HFFc6 (cell line): ENCODE data around the gene DDX17. TPM values are rescaled to one million over a fixed set of nuclear protein-coding genes. Genes with fewer than 3 reads are reported as not detected.

Experiments used
- DNase-seq: peaks from one replicate; pipeline ENCODE4 v3.0.0-alpha.2; 2018
- H3K27ac Mint-ChIP-seq: 2 replicates; pipeline ENCODE4 v1.8.0; 2020; ENCODE audit warnings: mild to moderate bottlenecking, mixed read lengths
- H3K27me3 Mint-ChIP-seq: 2 replicates; pipeline ENCODE4 v1.8.0; 2021; ENCODE audit warnings: mild to moderate bottlenecking, moderate library complexity, mixed read lengths; ENCODE audit not compliant: insufficient read depth
- H3K36me3 Mint-ChIP-seq: 2 replicates; pipeline ENCODE4 v1.8.0; 2021; ENCODE audit warnings: low read depth, mixed read lengths
- H3K4me1 Mint-ChIP-seq: 2 replicates; pipeline ENCODE4 v1.8.0; 2020; ENCODE audit warnings: low read depth, mixed read lengths
- H3K4me3 Mint-ChIP-seq: 2 replicates; pipeline ENCODE4 v1.8.0; 2020; ENCODE audit warnings: mild to moderate bottlenecking, moderate library complexity, mixed read lengths
- H3K9me3 Mint-ChIP-seq: 2 replicates; pipeline ENCODE4 v1.8.0; 2020; ENCODE audit warnings: mild to moderate bottlenecking, mixed read lengths
- total RNA-seq, 6 experiments: library from RNA; stranded (reverse); fragmentation: NEBNext Ultra II Directional; extraction: Animal tissue kit (Norgen Biotek cat#: 25700); gene quantifications; 2 replicates in 1 of 6; 3 replicates in 5 of 6; pipeline ENCODE4 v1.2.3, GENCODE V29; 2021
- TF ChIP-seq, protein P1 (sequence below): fragments of 200-600 bp; sonication (generic); IDR thresholded peaks from 2 replicates; pipeline ENCODE4 v1.5.0; 2021; ENCODE audit warnings: antibody characterized with exemption, mild to moderate bottlenecking

DDX17 gene
- total RNA-seq, 6 experiments from 2014 or later, result 211 to 246 (median 220) TPM

DNA sequence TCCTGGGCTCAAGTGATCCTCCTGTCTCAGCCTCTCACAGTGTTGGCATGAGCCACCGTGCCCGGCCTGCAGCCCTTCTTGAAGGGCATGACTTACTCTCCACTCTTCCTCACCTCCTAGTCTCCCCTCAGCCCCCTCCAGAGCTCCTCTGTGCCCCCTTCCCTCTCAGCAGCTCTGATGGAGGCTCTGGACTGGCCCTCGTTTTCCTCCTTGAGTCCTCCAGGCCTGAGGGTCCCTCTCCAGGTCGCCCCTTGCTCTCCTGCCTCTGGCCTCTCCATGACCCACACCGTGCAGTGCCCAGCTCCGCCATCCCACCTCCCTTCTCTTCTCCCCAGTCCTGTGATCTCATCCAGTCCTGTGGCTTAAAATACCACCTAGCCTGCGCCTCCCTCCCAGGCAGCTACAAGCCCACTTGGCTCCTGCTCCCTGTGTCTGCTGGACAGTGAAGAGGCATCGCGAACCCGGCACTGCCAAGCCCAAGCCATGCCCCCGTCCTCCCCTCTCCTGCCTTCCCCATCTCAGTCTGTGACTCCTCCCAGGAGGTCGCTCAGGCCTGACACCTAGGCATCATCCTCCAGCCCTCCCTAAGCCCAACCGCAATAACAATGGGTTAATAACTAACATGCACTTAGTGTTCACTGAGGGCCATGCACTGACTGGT, 63.0 kb downstream of the DDX17 start:
- H3K36me3 Mint-ChIP-seq, result no peaks in the 10 kb centered on the region
- no peaks in the 10 kb centered on the region for H3K9me3 Mint-ChIP-seq
- H3K27ac Mint-ChIP-seq, result no peak overlapping the region
- TF ChIP-seq, protein P1, sequence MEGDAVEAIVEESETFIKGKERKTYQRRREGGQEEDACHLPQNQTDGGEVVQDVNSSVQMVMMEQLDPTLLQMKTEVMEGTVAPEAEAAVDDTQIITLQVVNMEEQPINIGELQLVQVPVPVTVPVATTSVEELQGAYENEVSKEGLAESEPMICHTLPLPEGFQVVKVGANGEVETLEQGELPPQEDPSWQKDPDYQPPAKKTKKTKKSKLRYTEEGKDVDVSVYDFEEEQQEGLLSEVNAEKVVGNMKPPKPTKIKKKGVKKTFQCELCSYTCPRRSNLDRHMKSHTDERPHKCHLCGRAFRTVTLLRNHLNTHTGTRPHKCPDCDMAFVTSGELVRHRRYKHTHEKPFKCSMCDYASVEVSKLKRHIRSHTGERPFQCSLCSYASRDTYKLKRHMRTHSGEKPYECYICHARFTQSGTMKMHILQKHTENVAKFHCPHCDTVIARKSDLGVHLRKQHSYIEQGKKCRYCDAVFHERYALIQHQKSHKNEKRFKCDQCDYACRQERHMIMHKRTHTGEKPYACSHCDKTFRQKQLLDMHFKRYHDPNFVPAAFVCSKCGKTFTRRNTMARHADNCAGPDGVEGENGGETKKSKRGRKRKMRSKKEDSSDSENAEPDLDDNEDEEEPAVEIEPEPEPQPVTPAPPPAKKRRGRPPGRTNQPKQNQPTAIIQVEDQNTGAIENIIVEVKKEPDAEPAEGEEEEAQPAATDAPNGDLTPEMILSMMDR, result no peak
- no peak overlapping the region for H3K4me3 Mint-ChIP-seq
- peaks cover 44% of the 10 kb centered on the region for H3K27me3 Mint-ChIP-seq
- no peaks in the 10 kb centered on the region for H3K4me1 Mint-ChIP-seq
- DNase-seq, result no peak

DNA sequence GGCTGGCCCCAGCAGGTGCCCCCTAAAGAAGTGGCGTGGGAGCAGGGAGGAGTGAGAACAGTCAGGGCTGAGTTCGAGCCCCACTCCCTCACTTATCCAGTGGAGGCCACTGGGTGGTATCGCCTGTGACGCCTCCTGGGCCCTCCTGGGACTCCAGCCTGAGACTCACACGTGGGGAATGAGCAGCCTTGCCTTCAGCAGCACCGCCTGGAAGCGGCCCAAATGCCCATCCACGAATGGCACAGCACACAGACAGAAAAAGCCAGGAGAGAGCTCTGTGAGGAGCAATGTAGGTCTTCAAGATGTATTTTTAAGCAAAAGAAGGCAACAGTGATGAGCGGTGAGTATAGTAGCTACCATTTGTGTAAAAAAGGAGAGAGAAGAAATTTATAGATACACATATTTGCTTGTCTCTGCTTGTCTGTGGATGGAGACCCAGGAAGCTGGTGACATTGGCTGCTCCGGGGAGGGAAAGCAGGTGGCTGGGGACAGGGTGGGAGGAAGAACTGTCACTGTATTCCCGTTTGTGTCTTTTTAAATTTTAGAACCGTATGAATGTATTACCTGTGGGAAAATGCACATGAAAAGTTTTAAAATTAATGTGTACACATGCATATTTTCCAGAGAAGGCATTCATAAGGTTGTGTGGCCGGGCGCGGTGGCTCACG, 64.4 kb downstream of the DDX17 start:
- H3K27me3 Mint-ChIP-seq, result peaks cover 46% of the 10 kb centered on the region
- no peak overlapping the region for H3K27ac Mint-ChIP-seq
- no peaks in the 10 kb centered on the region for H3K4me1 Mint-ChIP-seq
- no peak overlapping the region for H3K4me3 Mint-ChIP-seq
- no peaks in the 10 kb centered on the region for H3K9me3 Mint-ChIP-seq
- TF ChIP-seq, protein P1, result no peak
- no peak for DNase-seq
- no peaks in the 10 kb centered on the region for H3K36me3 Mint-ChIP-seq

- Mint-ChIP-seq H3K4me1 (no peaks in the 10 kb centered on the region), H3K4me3 (no peak overlapping the region), H3K27ac (no peak overlapping the region), H3K27me3 (peaks cover 41% of the 10 kb centered on the region), H3K9me3 (no peaks in the 10 kb centered on the region), H3K36me3 (no peaks in the 10 kb centered on the region)
- TF ChIP-seq, protein P1, result no peak
- DNase-seq, result no peak
These were observed 65.3 kb downstream of the DDX17 start for GRCh38 chr22:38440747-38441350.

- Mint-ChIP-seq H3K27me3 (peaks cover 16% of the 10 kb centered on the region), H3K4me1 (peaks cover 2% of the 10 kb centered on the region; the same call in 1 of the 2 replicates), H3K36me3 (no peaks in the 10 kb centered on the region), H3K27ac (no peak overlapping the region), H3K9me3 (no peaks in the 10 kb centered on the region), H3K4me3 (no peak overlapping the region)
- TF ChIP-seq, protein P1, result no peak
- DNase-seq, result no peak
These were observed 68.7 kb downstream of the DDX17 start for GRCh38 chr22:38437416-38437815.

DNA sequence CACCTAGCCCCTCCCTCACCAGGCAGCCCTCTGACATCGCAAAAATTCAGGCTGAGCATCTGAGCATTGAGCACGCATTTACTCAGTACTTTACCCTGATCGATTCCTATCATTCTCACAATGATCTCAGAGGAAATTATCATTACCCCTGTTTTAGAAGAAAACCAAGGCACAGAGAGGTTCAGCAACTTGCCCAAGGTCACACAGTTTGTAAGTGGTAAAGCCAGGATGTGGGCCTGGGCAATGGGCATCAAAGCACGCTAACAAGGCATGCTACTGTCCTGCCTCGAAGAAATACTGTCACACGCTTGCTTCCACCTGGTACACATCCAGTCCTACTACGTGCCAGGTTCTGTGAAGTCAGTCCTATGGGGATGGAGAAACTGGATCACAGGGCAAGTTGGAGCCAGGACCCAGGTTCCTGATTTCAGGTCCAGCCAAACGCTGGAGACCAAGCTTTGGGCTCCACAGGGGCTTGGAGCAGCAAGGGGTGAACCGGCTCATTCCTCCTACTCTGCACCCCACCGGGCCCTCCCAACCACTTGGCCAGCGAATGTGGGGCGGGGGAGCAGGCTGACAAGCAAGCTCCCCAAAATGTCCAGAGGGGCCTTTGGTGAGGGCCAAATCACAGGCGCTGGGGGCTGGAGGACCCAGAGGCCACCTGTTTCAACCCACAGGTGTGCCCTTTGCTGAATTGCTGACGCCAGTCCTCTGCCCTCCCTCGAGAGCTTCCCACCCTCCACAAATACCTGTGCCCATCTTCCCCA, 69.3 kb downstream of the DDX17 start:
- TF ChIP-seq, protein P1, result no peak
- H3K9me3 Mint-ChIP-seq, result no peaks in the 10 kb centered on the region
- no peak overlapping the region for H3K27ac Mint-ChIP-seq
- no peak overlapping the region for H3K4me3 Mint-ChIP-seq
- DNase-seq, result no peak
- no peaks in the 10 kb centered on the region for H3K36me3 Mint-ChIP-seq
- peaks cover 5% of the 10 kb centered on the region; the same call in 1 of the 2 replicates for H3K4me1 Mint-ChIP-seq
- peaks cover 16% of the 10 kb centered on the region for H3K27me3 Mint-ChIP-seq
